Astrocyte (in vitro differentiated cells and primary cell): ENCODE measurements around the gene DYRK3. TPM values are rescaled to one million over a fixed set of nuclear protein-coding genes. Genes with fewer than 3 reads are reported as not detected.
A peak's percentile ranks its signal among the peaks of the same experiment; 100 is the strongest.

Experiments used
- DNase-seq: peaks from one replicate; pipeline ENCODE4 v3.0.0-alpha.2; 2010; ENCODE audit warnings: low read depth
- FAIRE-seq: peaks from 2 replicates; lab custom pipeline; 2011; peaks lifted over from hg19 to GRCh38; lab: Jason Lieb, UNC
- H2AFZ ChIP-seq: 2 replicates; pipeline ENCODE4 v1.6.0; 2012; ENCODE audit warnings: low read depth, low read length, inconsistent platforms
- H3K27ac ChIP-seq: 2 replicates; pipeline ENCODE4 v1.5.1; 2011; ENCODE audit warnings: low read depth, low read length, inconsistent platforms
- H3K27me3 ChIP-seq: 2 replicates; pipeline ENCODE4 v1.6.0; 2011; ENCODE audit warnings: low read length, inconsistent platforms; ENCODE audit not compliant: insufficient read depth
- H3K36me3 ChIP-seq: 2 replicates; pipeline ENCODE4 v1.5.1; 2011; ENCODE audit warnings: low read length, inconsistent platforms; ENCODE audit not compliant: insufficient read depth
- H3K4me1 ChIP-seq: 2 replicates; pipeline ENCODE4 v1.5.1; 2011; ENCODE audit warnings: low read length, inconsistent platforms; ENCODE audit not compliant: insufficient read depth
- H3K4me2 ChIP-seq: 2 replicates; pipeline ENCODE4 v1.6.0; 2012; ENCODE audit warnings: low read length, inconsistent platforms
- H3K4me3 ChIP-seq: 2 replicates; pipeline ENCODE4 v1.5.1; 2011; ENCODE audit warnings: low read depth, mild to moderate bottlenecking, low read length, inconsistent platforms; ENCODE audit not compliant: insufficient read depth
- H3K79me2 ChIP-seq: 2 replicates; pipeline ENCODE4 v1.6.0; 2012; ENCODE audit warnings: mild to moderate bottlenecking, low read length, inconsistent platforms; ENCODE audit not compliant: insufficient read depth
- H3K9ac ChIP-seq: 2 replicates; pipeline ENCODE4 v1.6.0; 2012; ENCODE audit warnings: mild to moderate bottlenecking, low read length, inconsistent platforms
- H3K9me3 ChIP-seq: 2 replicates; pipeline ENCODE4 v1.5.1; 2012; ENCODE audit warnings: low read depth, mild to moderate bottlenecking, low read length, inconsistent platforms; ENCODE audit not compliant: insufficient read depth
- H4K20me1 ChIP-seq: 2 replicates; pipeline ENCODE4 v1.6.0; 2012; ENCODE audit warnings: low read length, inconsistent platforms; ENCODE audit not compliant: insufficient read depth
- H3K27ac Mint-ChIP-seq: one replicate; pipeline ENCODE4 v1.8.0; 2021; ENCODE audit warnings: mild to moderate bottlenecking, mixed read lengths; ENCODE audit not compliant: unreplicated experiment
- H3K27me3 Mint-ChIP-seq: one replicate; pipeline ENCODE4 v1.8.0; 2021; ENCODE audit warnings: low read depth, mixed read lengths; ENCODE audit not compliant: unreplicated experiment
- H3K36me3 Mint-ChIP-seq: one replicate; pipeline ENCODE4 v1.8.0; 2021; ENCODE audit warnings: low read depth, mixed read lengths; ENCODE audit not compliant: unreplicated experiment
- H3K4me1 Mint-ChIP-seq: one replicate; pipeline ENCODE4 v1.8.0; 2021; ENCODE audit warnings: low read depth, mixed read lengths; ENCODE audit not compliant: unreplicated experiment
- H3K4me3 Mint-ChIP-seq: one replicate; pipeline ENCODE4 v1.8.0; 2021; ENCODE audit warnings: mild to moderate bottlenecking, moderate library complexity, mixed read lengths; ENCODE audit not compliant: unreplicated experiment
- H3K9me3 Mint-ChIP-seq: one replicate; pipeline ENCODE4 v1.8.0; 2021; ENCODE audit warnings: mild to moderate bottlenecking, mixed read lengths; ENCODE audit not compliant: unreplicated experiment
- CTCF ChIP-seq: IDR thresholded peaks from 2 replicates; pipeline ENCODE4 v1.5.1; 2011; ENCODE audit warnings: low read depth, mild to moderate bottlenecking, inconsistent platforms, low read length, moderate library complexity; ENCODE audit not compliant: insufficient read depth
- EZH2 ChIP-seq: IDR thresholded peaks from 2 replicates; pipeline ENCODE4 v1.6.1; 2012; ENCODE audit warnings: mild to moderate bottlenecking, low read length, inconsistent platforms; ENCODE audit not compliant: insufficient read depth
- total RNA-seq: library from RNA; stranded (reverse); gene quantifications from 2 replicates; pipeline ENCODE4 v1.2.1, GENCODE V29; 2021

Gene DYRK3
- total RNA-seq, 1 donor from 2014 or later, result 8.2 TPM

- Histone ChIP-seq H3K9me3 (no peaks in the 10 kb centered on the region), H3K27me3 (peaks cover 36% of the 10 kb centered on the region), H4K20me1 (no peaks in the 10 kb centered on the region), H2AFZ (no peak overlapping the region), H3K36me3 (no peaks in the 10 kb centered on the region), H3K79me2 (no peaks in the 10 kb centered on the region), H3K9ac (no peak overlapping the region), H3K4me2 (no peak overlapping the region), H3K27ac (no peak overlapping the region), H3K4me1 (peaks cover 6% of the 10 kb centered on the region), H3K4me3 (no peak overlapping the region)
- Mint-ChIP-seq H3K4me3 (no peak overlapping the region), H3K9me3 (no peaks in the 10 kb centered on the region), H3K4me1 (no peaks in the 10 kb centered on the region), H3K36me3 (no peaks in the 10 kb centered on the region), H3K27ac (no peak overlapping the region), H3K27me3 (peaks cover 67% of the 10 kb centered on the region)
- FAIRE-seq, result no peak
- TF ChIP-seq CTCF (no peak), EZH2 (no peak)
- no peak for DNase-seq
These were observed 28.0 kb downstream of the DYRK3 start for GRCh38 chr1:206663362-206663761.

- Histone ChIP-seq H3K9me3 (no peaks in the 10 kb centered on the region), H2AFZ (no peak overlapping the region), H3K4me2 (peak overlapping the region; percentile 61), H3K36me3 (no peaks in the 10 kb centered on the region), H4K20me1 (no peaks in the 10 kb centered on the region), H3K79me2 (no peaks in the 10 kb centered on the region), H3K27me3 (peaks cover 36% of the 10 kb centered on the region), H3K4me3 (no peak overlapping the region), H3K4me1 (peaks cover 6% of the 10 kb centered on the region), H3K9ac (no peak overlapping the region), H3K27ac (no peak overlapping the region)
- H3K27me3 Mint-ChIP-seq, result peaks cover 63% of the 10 kb centered on the region
- peak overlapping the region; percentile 40 for H3K4me3 Mint-ChIP-seq
- no peaks in the 10 kb centered on the region for H3K9me3 Mint-ChIP-seq
- no peak overlapping the region for H3K27ac Mint-ChIP-seq
- H3K4me1 Mint-ChIP-seq, result no peaks in the 10 kb centered on the region
- DNase-seq (no peak), FAIRE-seq (no peak)
- no peak for TF ChIP-seq EZH2
- TF ChIP-seq CTCF, result peak; percentile 90
- H3K36me3 Mint-ChIP-seq, result no peaks in the 10 kb centered on the region
These were observed 28.7 kb downstream of the DYRK3 start for GRCh38 chr1:206663832-206664652.

- H3K9me3 Mint-ChIP-seq, result no peaks in the 10 kb centered on the region
- no peaks in the 10 kb centered on the region for H3K4me1 Mint-ChIP-seq
- no peak for FAIRE-seq
- Histone ChIP-seq H3K4me1 (peaks cover 6% of the 10 kb centered on the region), H3K4me3 (no peak overlapping the region), H2AFZ (no peak overlapping the region), H3K4me2 (no peak overlapping the region), H3K36me3 (no peaks in the 10 kb centered on the region), H3K79me2 (no peaks in the 10 kb centered on the region), H3K9ac (no peak overlapping the region), H3K27me3 (peaks cover 36% of the 10 kb centered on the region), H4K20me1 (no peaks in the 10 kb centered on the region), H3K9me3 (no peaks in the 10 kb centered on the region), H3K27ac (no peak overlapping the region)
- H3K4me3 Mint-ChIP-seq, result no peak overlapping the region
- H3K27ac Mint-ChIP-seq, result no peak overlapping the region
- H3K27me3 Mint-ChIP-seq, result peaks cover 60% of the 10 kb centered on the region
- TF ChIP-seq EZH2 (no peak), CTCF (no peak)
- no peak for DNase-seq
- H3K36me3 Mint-ChIP-seq, result no peaks in the 10 kb centered on the region
These were observed 29.4 kb downstream of the DYRK3 start for GRCh38 chr1:206664740-206665139.
